GM21360 (cell line): Measurements from ENCODE around the gene PDE4D.

ENCODE experiments used
- ATAC-seq: cut with Tn5 transposase; IDR thresholded peaks from one replicate; pipeline ENCODE4 v1.9.1; 2021; ENCODE audit warnings: mild to moderate bottlenecking, moderate library complexity; ENCODE audit not compliant: unreplicated experiment

PDE4D gene

GRCh38 chr5:58929726-58930125 lies 963.8 kb downstream of the PDE4D start:
- no peak for ATAC-seq

DNA sequence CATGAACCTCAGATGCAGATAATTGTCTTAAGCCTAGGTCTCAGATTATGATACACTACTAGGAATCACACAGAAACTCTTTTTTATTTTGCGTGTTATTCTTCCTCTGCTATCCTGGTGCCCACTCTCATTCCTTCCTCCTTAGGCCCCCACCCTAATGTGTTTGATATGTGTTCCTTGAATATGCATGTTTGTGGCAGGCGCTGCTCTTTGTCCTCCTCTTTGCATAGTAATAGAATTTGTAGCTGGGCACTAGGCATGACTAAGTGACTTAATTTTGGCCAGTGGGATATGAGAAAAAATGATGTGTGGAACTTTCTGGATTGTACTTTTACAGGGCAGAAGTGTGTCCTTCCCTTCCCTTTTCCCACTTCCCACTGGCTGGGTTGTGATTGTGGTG lies 965.6 kb downstream of the PDE4D start:
- ATAC-seq = no peak

- no peak for ATAC-seq
These were observed 966.3 kb downstream of the PDE4D start for GRCh38 chr5:58927181-58927580.

GRCh38 chr5:58926541-58926935 lies 967.0 kb downstream of the PDE4D start:
- no peak for ATAC-seq

GRCh38 chr5:58925627-58926540 lies 967.6 kb downstream of the PDE4D start:
- no peak for ATAC-seq

DNA sequence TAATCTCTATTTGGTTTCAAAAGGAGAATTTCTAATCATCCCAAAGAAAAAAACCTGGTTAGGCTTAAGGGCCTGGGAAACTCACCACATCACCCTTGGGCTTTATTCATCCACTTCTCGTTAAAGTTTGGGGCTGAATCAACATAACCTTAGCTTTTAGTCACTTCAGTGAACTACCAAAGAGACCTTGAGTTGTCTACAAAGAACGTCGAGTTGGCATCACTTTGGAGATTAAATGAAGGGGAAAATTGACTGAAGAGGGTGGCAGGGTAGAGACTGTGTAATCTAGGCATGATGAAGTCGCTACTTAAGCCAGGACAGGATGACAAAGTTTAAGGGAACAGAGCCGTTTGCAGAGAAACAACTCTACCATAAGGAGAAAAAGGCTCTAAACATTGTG lies 969.2 kb downstream of the PDE4D start:
- ATAC-seq = no peak

GRCh38 chr5:58923355-58923754 lies 970.2 kb downstream of the PDE4D start:
- no peak for ATAC-seq

DNA sequence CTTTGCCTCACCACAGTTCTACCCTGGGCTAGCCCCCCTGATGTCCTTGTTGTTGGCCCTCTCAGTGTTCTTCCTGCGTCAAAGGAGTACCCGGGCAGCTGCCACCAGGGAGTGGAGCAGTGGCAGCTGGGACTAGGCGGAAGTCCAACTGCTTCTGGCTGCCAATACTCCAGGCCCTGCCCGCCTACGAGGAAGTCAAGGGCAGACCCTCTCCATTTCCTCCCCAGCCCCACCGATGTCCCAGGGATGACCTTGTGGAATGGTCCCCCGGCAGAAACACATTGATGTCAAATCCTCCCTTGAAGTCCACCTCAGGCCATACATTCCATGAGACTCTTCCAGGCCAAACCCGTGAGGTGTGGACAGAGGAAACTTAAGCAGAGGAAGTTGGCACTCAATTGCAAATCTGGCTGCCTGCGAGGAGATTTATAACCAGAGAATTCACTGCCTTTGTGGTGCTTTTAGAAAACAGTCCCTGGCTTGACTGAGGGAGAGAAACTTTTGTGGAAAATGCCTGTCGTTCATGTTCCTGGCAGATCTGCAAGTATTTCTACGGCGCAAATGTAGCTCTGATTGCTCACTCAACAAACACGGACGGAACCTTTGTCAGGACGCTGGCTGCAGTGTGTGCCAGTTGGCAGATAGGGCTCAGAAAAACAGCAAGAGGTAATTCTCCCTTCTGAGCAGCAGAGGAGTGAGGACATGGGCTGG lies 970.9 kb downstream of the PDE4D start:
- no peak for ATAC-seq

DNA sequence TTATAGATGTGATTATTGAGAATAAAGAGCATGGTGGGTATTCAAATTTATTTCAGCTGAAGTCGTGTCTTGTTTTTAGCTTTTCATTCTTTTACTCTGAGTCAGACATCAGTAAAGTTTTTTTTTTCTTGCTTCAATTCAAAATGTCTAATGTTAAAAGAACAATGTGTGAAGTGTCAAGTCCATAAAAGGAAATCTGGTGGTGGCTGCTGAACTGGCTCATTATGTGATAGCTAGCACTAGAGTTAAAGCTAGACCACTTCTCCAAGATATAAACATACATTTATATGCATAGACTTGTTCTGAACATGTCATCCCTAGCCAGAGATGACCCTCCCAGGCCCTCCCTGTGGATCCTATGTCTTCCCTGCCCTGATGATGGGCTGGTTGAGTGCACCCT lies 972.4 kb downstream of the PDE4D start:
- ATAC-seq = no peak

GRCh38 chr5:58919833-58920232 lies 973.7 kb downstream of the PDE4D start:
- no peak for ATAC-seq
